GM11168 (cell line): ENCODE data around the gene RBM10.

Experiments
- in situ Hi-C: fragments of 300-500 bp; cut with MboI; formaldehyde crosslinking; loops from one replicate; pipeline ENCODE4 v1.12.0; 2022; ENCODE audit warnings: low sequenced_read_pairs; ENCODE audit not compliant: unreplicated experiment

The RBM10 gene

GRCh38 chrX:47209508-47210238 is 64.7 kb downstream of the RBM10 start:
- in situ Hi-C loops, result loop anchor here (25.0 kb wide), 1 partner anchor 178 kb away; no protein-coding TSS in a partner anchor

- in situ Hi-C loops, result loop anchor here (25.0 kb wide), 1 partner anchor 176 kb away; no protein-coding TSS in a partner anchor
These were observed 65.8 kb downstream of the RBM10 start for GRCh38 chrX:47210661-47211425.

GRCh38 chrX:47212381-47213293 is 67.6 kb downstream of the RBM10 start:
- in situ Hi-C loops, result loop anchor here (25.0 kb wide), 1 partner anchor 175 kb away; no protein-coding TSS in a partner anchor

- in situ Hi-C loops, result loop anchor here (25.0 kb wide), 1 partner anchor 173 kb away; no protein-coding TSS in a partner anchor
These were observed 69.5 kb downstream of the RBM10 start for GRCh38 chrX:47214435-47215077.

- in situ Hi-C loops, result loop anchor here (25.0 kb wide), 1 partner anchor 172 kb away; no protein-coding TSS in a partner anchor
These were observed 70.4 kb downstream of the RBM10 start for GRCh38 chrX:47215291-47215900.

GRCh38 chrX:47216393-47216925 is 71.4 kb downstream of the RBM10 start:
- in situ Hi-C loops, result loop anchor here (25.0 kb wide), 1 partner anchor 171 kb away; no protein-coding TSS in a partner anchor

GRCh38 chrX:47217121-47217851 is 72.3 kb downstream of the RBM10 start:
- in situ Hi-C loops, result loop anchor here (25.0 kb wide), 1 partner anchor 170 kb away; no protein-coding TSS in a partner anchor

- in situ Hi-C loops, result loop anchor here (25.0 kb wide), 1 partner anchor 169 kb away; no protein-coding TSS in a partner anchor
These were observed 72.8 kb downstream of the RBM10 start for GRCh38 chrX:47217852-47218279.

GRCh38 chrX:47218280-47218919 is 73.4 kb downstream of the RBM10 start, which contains the start of gene CDK16:
CDK16 (plus strand) TSS chrX:47218681; CDS start chrX:47223558, 4,877 bp downstream.
- in situ Hi-C loops, result loop anchor here (25.0 kb wide), 1 partner anchor 169 kb away; no protein-coding TSS in a partner anchor

- in situ Hi-C loops, result loop anchor here (25.0 kb wide), 1 partner anchor 168 kb away; no protein-coding TSS in a partner anchor
These were observed 74.1 kb downstream of the RBM10 start for GRCh38 chrX:47218920-47219815.

- in situ Hi-C loops, result loop anchor here (25.0 kb wide), 1 partner anchor 166 kb away; no protein-coding TSS in a partner anchor
These were observed 76.7 kb downstream of the RBM10 start for GRCh38 chrX:47221756-47222155.

GRCh38 chrX:47222751-47223350 is 77.8 kb downstream of the RBM10 start:
- in situ Hi-C loops, result loop anchor here (25.0 kb wide), 1 partner anchor 164 kb away; no protein-coding TSS in a partner anchor

- in situ Hi-C loops, result loop anchor here (25.0 kb wide), 1 partner anchor 164 kb away; no protein-coding TSS in a partner anchor
These were observed 78.6 kb downstream of the RBM10 start for GRCh38 chrX:47223476-47224250.

- in situ Hi-C loops, result loop anchor here (25.0 kb wide), 1 partner anchor 163 kb away; no protein-coding TSS in a partner anchor
These were observed 79.4 kb downstream of the RBM10 start for GRCh38 chrX:47224266-47224895.
